HUES48 (cell line): ENCODE results near the gene SP1.
A peak's percentile ranks its signal among the peaks of the same experiment; 100 is the strongest.

Experiments used
- H3K27ac ChIP-seq: one replicate; pipeline ENCODE4 v1.7.0; 2013; ENCODE audit warnings: low read depth, low read length, inconsistent platforms
- H3K27me3 ChIP-seq: 2 replicates; pipeline ENCODE4 v1.6.1; 2013; ENCODE audit warnings: mild to moderate bottlenecking, low read length; ENCODE audit not compliant: control insufficient read depth, insufficient read depth
- H3K36me3 ChIP-seq: 2 replicates; pipeline ENCODE4 v1.6.1; 2013; ENCODE audit warnings: low read length; ENCODE audit not compliant: control insufficient read depth, insufficient read depth
- H3K4me1 ChIP-seq: 2 replicates; pipeline ENCODE4 v1.6.1; 2013; ENCODE audit warnings: mild to moderate bottlenecking, low read length; ENCODE audit not compliant: control insufficient read depth, insufficient read depth
- H3K4me3 ChIP-seq: 2 replicates; pipeline ENCODE4 v1.5.1; 2013; ENCODE audit warnings: mild to moderate bottlenecking, low read depth, low read length
- H3K9ac ChIP-seq: 2 replicates; pipeline ENCODE4 v1.6.1; 2013; ENCODE audit warnings: mild to moderate bottlenecking, low read depth, low read length, moderate library complexity
- H3K9me3 ChIP-seq: 2 replicates; pipeline ENCODE4 v1.6.1; 2013; ENCODE audit warnings: low read length; ENCODE audit not compliant: control insufficient read depth, insufficient read depth

SP1 gene

GRCh38 chr12:53452159-53453077, 72.4 kb downstream of the SP1 start:
- peak overlapping the region; percentile 100 for H3K27ac ChIP-seq
- H3K27me3 ChIP-seq = no peaks in the 10 kb centered on the region
- H3K4me1 ChIP-seq = peaks cover 18% of the 10 kb centered on the region
- H3K9me3 ChIP-seq = no peaks in the 10 kb centered on the region
- H3K4me3 ChIP-seq = peak overlapping the region; percentile 89
- peak overlapping the region; percentile 99 for H3K9ac ChIP-seq
- peaks cover 45% of the 10 kb centered on the region for H3K36me3 ChIP-seq

- Histone ChIP-seq H3K9me3 (no peaks in the 10 kb centered on the region), H3K4me3 (peak overlapping the region; percentile 89), H3K27ac (peak overlapping the region; percentile 40), H3K4me1 (peaks cover 18% of the 10 kb centered on the region), H3K36me3 (peaks cover 60% of the 10 kb centered on the region), H3K9ac (peak overlapping the region; percentile 91), H3K27me3 (no peaks in the 10 kb centered on the region)
These were observed 74.1 kb downstream of the SP1 start for GRCh38 chr12:53453953-53454640.

- no peak overlapping the region for H3K27ac ChIP-seq
- peaks cover 18% of the 10 kb centered on the region for H3K4me1 ChIP-seq
- no peaks in the 10 kb centered on the region for H3K9me3 ChIP-seq
- peaks cover 66% of the 10 kb centered on the region for H3K36me3 ChIP-seq
- H3K4me3 ChIP-seq = peak overlapping the region; percentile 21; the same call in 1 of the 2 replicates
- no peaks in the 10 kb centered on the region for H3K27me3 ChIP-seq
- no peak overlapping the region for H3K9ac ChIP-seq
These were observed 74.7 kb downstream of the SP1 start for GRCh38 chr12:53454707-53455106.

- no peaks in the 10 kb centered on the region for H3K27me3 ChIP-seq
- no peak overlapping the region for H3K27ac ChIP-seq
- no peak overlapping the region for H3K9ac ChIP-seq
- no peak overlapping the region for H3K4me3 ChIP-seq
- H3K36me3 ChIP-seq = peaks cover 87% of the 10 kb centered on the region
- peaks cover 15% of the 10 kb centered on the region for H3K4me1 ChIP-seq
- H3K9me3 ChIP-seq = no peaks in the 10 kb centered on the region
These were observed 76.8 kb downstream of the SP1 start for GRCh38 chr12:53456654-53457366.

- Histone ChIP-seq H3K36me3 (peaks cover 100% of the 10 kb centered on the region), H3K27ac (no peak overlapping the region)
These were observed 79.1 kb downstream of the SP1 start for GRCh38 chr12:53459097-53459496.

GRCh38 chr12:53461059-53461458, 81.1 kb downstream of the SP1 start:
- no peak overlapping the region for H3K27ac ChIP-seq
- no peaks in the 10 kb centered on the region for H3K9me3 ChIP-seq
- H3K4me1 ChIP-seq = peaks cover 24% of the 10 kb centered on the region
- H3K27me3 ChIP-seq = no peaks in the 10 kb centered on the region
- peaks cover 99% of the 10 kb centered on the region for H3K36me3 ChIP-seq
- no peak overlapping the region for H3K9ac ChIP-seq
- no peak overlapping the region for H3K4me3 ChIP-seq

More at GRCh38 chr12:53459097-53459496, 79.1 kb downstream of the SP1 start:
- H3K4me1 ChIP-seq = peaks cover 26% of the 10 kb centered on the region
- no peaks in the 10 kb centered on the region for H3K9me3 ChIP-seq
- no peak overlapping the region for H3K4me3 ChIP-seq
- no peak overlapping the region for H3K9ac ChIP-seq
- H3K27me3 ChIP-seq = no peaks in the 10 kb centered on the region

GRCh38 chr12:53461591-53461990, 81.6 kb downstream of the SP1 start:
- Histone ChIP-seq H3K4me3 (no peak overlapping the region), H3K27me3 (no peaks in the 10 kb centered on the region), H3K4me1 (peaks cover 24% of the 10 kb centered on the region), H3K27ac (no peak overlapping the region), H3K36me3 (peaks cover 99% of the 10 kb centered on the region), H3K9me3 (no peaks in the 10 kb centered on the region), H3K9ac (no peak overlapping the region)

GRCh38 chr12:53462935-53463334, 83.0 kb downstream of the SP1 start:
- Histone ChIP-seq H3K4me1 (peaks cover 24% of the 10 kb centered on the region), H3K36me3 (peaks cover 99% of the 10 kb centered on the region), H3K9ac (no peak overlapping the region), H3K27me3 (no peaks in the 10 kb centered on the region), H3K27ac (no peak overlapping the region), H3K4me3 (no peak overlapping the region), H3K9me3 (no peaks in the 10 kb centered on the region)

GRCh38 chr12:53463802-53464560, 84.0 kb downstream of the SP1 start:
- Histone ChIP-seq H3K9me3 (no peaks in the 10 kb centered on the region), H3K9ac (no peak overlapping the region), H3K27me3 (no peaks in the 10 kb centered on the region), H3K4me3 (no peak overlapping the region), H3K4me1 (peaks cover 24% of the 10 kb centered on the region), H3K36me3 (peaks cover 99% of the 10 kb centered on the region), H3K27ac (peak overlapping the region; percentile 23)

- H3K27ac ChIP-seq = peak overlapping the region; percentile 23
- no peaks in the 10 kb centered on the region for H3K9me3 ChIP-seq
- peaks cover 99% of the 10 kb centered on the region for H3K36me3 ChIP-seq
- no peak overlapping the region for H3K9ac ChIP-seq
- H3K4me3 ChIP-seq = no peak overlapping the region
- H3K27me3 ChIP-seq = no peaks in the 10 kb centered on the region
- peaks cover 24% of the 10 kb centered on the region for H3K4me1 ChIP-seq
These were observed 84.9 kb downstream of the SP1 start for GRCh38 chr12:53464685-53465418.
